Hippocampal formation (tissue), 2 donors: ENCODE results near the gene SAMD7.
A peak's percentile ranks its signal among the peaks of the same experiment; 100 is the strongest.

Experiments
- DNase-seq, 2 donors: peaks; one replicate each; lab custom pipeline; 2025; lab: John Stamatoyannopoulos, UW

The SAMD7 gene

GRCh38 chr3:169913323-169913722, 2.0 kb downstream of the SAMD7 start:
- DNase-seq, result no peak

GRCh38 chr3:169914321-169914720, 2.9 kb downstream of the SAMD7 start:
- no peak for DNase-seq

- DNase-seq, result no peak
Measured at GRCh38 chr3:169923189-169923588, 11.8 kb downstream of the SAMD7 start.

- DNase-seq, result no peak
Measured at GRCh38 chr3:169923831-169924230, 12.5 kb downstream of the SAMD7 start.

GRCh38 chr3:169929830-169930519, 18.6 kb downstream of the SAMD7 start:
- no peak for DNase-seq

GRCh38 chr3:169930843-169931242, 19.5 kb downstream of the SAMD7 start:
- DNase-seq, result no peak

GRCh38 chr3:169931747-169932520, 20.6 kb downstream of the SAMD7 start:
- no peak for DNase-seq

- DNase-seq, result no peak
Measured at GRCh38 chr3:169939320-169939719, 27.9 kb downstream of the SAMD7 start.

- no peak for DNase-seq
Measured at GRCh38 chr3:169939751-169940150, 28.4 kb downstream of the SAMD7 start.

GRCh38 chr3:169940470-169941181, 29.3 kb downstream of the SAMD7 start:
- DNase-seq, result no peak

- DNase-seq, result no peak
Measured at GRCh38 chr3:169945313-169945712, 33.9 kb downstream of the SAMD7 start.

- DNase-seq, result no peak
Measured at GRCh38 chr3:169946336-169946735, 35.0 kb downstream of the SAMD7 start.

- DNase-seq, result no peak
Measured at GRCh38 chr3:169948559-169949448, 37.4 kb downstream of the SAMD7 start.

- no peak for DNase-seq
Measured at GRCh38 chr3:169952045-169952444, 40.7 kb downstream of the SAMD7 start.

GRCh38 chr3:169953462-169954141, 42.2 kb downstream of the SAMD7 start:
- no peak for DNase-seq

- DNase-seq, result no peak
Measured at GRCh38 chr3:169954142-169954756, 42.9 kb downstream of the SAMD7 start.

- DNase-seq, result no peak
Measured at GRCh38 chr3:169955406-169955805, 44.0 kb downstream of the SAMD7 start.

- no peak for DNase-seq
Measured at GRCh38 chr3:169964176-169964575, 52.8 kb downstream of the SAMD7 start.

GRCh38 chr3:169965562-169966427, 54.4 kb downstream of the SAMD7 start:
- DNase-seq, result peak in 1 of 2 donors; percentile 64
